Liver (tissue), 2 donors: Measurements from ENCODE around the gene CBFA2T2.
"Not testable (repeated sequence)": the region's sequence is repeated elsewhere in the genome, so short reads cannot be mapped to it uniquely, and the experiment has no call there.

ENCODE experiments used
- CTCF ChIP-seq: fragments of 150-350 bp; IDR thresholded peaks from 2 replicates; pipeline ENCODE4 v1.5.1; 2017; ENCODE audit warnings: improper control_type of control experiment, low read depth, low read length; ENCODE audit not compliant: missing input control
- MAX ChIP-seq: IDR thresholded peaks from 2 replicates; pipeline ENCODE4 v1.6.1; 2016; ENCODE audit warnings: antibody characterized with exemption
- donor health status: healthy.

DNA sequence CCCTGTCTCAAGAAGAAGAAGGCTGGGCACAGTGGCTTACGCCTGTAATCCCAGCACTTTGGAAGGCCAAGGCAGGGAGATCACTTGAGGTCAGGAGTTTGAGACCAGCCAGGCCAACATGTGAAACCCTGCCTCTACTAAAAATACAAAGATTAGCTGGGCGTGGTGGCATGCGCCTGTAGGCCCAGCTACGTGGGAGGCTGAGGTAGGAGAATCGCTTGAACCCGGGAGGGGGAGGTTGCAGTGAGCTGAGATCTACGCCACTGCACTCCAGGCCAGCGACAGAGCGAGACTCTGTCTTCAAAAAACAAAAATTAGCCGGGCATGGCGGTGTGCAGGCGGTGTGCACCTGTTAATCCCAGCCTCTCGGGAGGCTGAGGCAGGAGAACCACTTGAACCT, 22.0 kb downstream of the CBFA2T2 start:
- not testable (repeated sequence) for TF ChIP-seq CTCF, MAX
